Mammary epithelial cell (primary cell): ENCODE measurements around the gene MCU.
"Not testable (repeated sequence)": the region's sequence is repeated elsewhere in the genome, so short reads cannot be mapped to it uniquely, and the experiment has no call there.

Experiments used
- EZH2 ChIP-seq: IDR thresholded peaks from 2 replicates; pipeline ENCODE4 v1.6.1; 2012; ENCODE audit warnings: low read length, inconsistent platforms, borderline replicate concordance
- TF ChIP-seq, protein P1 (sequence below), 2 donors: IDR thresholded peaks in 1 of 2; conservative IDR thresholded peaks in 1 of 2; 2 replicates each; pipeline ENCODE4 v1.5.1; 2011 to 2012; ENCODE audit warnings: inconsistent platforms in 2 of 2, low read length in 2 of 2, mild to moderate bottlenecking in 2 of 2, control low read depth in 1 of 2, low read depth in 1 of 2; ENCODE audit not compliant: insufficient read depth in 1 of 2; ENCODE audit errors: extremely low read depth in 1 of 2

DNA sequence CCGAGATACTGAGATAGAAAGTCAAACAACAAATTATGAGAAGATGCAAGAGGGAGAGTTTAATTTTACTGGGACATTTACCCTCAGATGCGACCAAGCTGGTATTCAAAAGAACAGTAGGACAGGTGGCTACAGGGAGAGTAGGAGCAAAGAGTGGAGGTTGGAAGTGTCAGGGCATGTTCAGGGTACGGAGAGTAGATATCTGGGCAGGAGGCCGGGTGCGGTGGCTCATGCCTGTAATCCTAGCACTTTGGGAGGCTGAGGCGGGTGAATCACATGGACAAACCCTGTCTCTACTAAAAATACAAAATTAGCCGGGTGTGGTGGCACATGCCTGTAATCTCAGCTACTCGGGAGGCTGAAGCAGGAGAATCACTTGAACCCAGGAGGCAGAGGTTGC lies 5.5 kb upstream of the MCU start:
- TF ChIP-seq EZH2: not testable (repeated sequence)
- TF ChIP-seq, protein P1, sequence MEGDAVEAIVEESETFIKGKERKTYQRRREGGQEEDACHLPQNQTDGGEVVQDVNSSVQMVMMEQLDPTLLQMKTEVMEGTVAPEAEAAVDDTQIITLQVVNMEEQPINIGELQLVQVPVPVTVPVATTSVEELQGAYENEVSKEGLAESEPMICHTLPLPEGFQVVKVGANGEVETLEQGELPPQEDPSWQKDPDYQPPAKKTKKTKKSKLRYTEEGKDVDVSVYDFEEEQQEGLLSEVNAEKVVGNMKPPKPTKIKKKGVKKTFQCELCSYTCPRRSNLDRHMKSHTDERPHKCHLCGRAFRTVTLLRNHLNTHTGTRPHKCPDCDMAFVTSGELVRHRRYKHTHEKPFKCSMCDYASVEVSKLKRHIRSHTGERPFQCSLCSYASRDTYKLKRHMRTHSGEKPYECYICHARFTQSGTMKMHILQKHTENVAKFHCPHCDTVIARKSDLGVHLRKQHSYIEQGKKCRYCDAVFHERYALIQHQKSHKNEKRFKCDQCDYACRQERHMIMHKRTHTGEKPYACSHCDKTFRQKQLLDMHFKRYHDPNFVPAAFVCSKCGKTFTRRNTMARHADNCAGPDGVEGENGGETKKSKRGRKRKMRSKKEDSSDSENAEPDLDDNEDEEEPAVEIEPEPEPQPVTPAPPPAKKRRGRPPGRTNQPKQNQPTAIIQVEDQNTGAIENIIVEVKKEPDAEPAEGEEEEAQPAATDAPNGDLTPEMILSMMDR (conservative IDR thresholded peaks at IDR 0.05 in 1 of 2, IDR thresholded peaks at IDR 0.05 in 1 of 2; ENCODE audit: extremely low read depth in 1 of 2, insufficient read depth in 1 of 2, low read depth in 1 of 2, low read length in 2 of 2): not testable (repeated sequence)
